ENCODE data around the gene SPINT2. TPM values are rescaled to one million over a fixed set of nuclear protein-coding genes. Genes with fewer than 3 reads are reported as not detected.

SPINT2 gene, protein sequence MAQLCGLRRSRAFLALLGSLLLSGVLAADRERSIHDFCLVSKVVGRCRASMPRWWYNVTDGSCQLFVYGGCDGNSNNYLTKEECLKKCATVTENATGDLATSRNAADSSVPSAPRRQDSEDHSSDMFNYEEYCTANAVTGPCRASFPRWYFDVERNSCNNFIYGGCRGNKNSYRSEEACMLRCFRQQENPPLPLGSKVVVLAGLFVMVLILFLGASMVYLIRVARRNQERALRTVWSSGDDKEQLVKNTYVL
- total RNA-seq = 10 to 100 TPM; 35.5 to 56.9 (median 38.7) TPM
- polyA plus RNA-seq = 100 to 1,000 TPM; 120 to 139 TPM
- 23.7 reads per million, percentile 54 among the genes with 10 or more reads in this experiment for total RNA-seq

DNA sequence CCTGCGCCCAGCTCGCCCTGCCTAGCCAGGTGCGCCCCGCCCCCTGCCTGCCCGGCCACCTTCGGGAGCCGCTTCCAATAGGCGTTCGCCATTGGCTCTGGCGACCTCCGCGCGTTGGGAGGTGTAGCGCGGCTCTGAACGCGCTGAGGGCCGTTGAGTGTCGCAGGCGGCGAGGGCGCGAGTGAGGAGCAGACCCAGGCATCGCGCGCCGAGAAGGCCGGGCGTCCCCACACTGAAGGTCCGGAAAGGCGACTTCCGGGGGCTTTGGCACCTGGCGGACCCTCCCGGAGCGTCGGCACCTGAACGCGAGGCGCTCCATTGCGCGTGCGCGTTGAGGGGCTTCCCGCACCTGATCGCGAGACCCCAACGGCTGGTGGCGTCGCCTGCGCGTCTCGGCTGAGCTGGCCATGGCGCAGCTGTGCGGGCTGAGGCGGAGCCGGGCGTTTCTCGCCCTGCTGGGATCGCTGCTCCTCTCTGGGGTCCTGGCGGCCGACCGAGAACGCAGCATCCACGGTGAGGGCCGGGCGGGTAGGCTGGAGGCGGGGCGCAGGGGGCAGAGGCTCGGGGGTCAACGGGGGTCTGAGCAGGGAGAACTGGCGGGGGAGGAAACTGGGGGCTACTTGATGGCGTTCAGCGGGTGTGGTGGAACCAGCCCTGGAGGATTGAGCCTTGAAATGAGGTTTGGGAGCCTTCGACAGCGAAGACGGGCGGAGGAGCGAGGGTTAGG lies at the start of gene SPINT2:
TSS of gene SPINT2 (plus strand) at position 88 of the 727 bp plus-strand sequence. CDS start at position 408, 320 bp downstream.
- ATAC-seq (peak; percentile 50), DNase-seq (peak in 2 of 9 donors; percentile 43 to 54)
- peak within 1 kb of the TSS; percentile 77 for H3K27ac ChIP-seq (ENCODE audit: low read depth, low read length)

DNA sequence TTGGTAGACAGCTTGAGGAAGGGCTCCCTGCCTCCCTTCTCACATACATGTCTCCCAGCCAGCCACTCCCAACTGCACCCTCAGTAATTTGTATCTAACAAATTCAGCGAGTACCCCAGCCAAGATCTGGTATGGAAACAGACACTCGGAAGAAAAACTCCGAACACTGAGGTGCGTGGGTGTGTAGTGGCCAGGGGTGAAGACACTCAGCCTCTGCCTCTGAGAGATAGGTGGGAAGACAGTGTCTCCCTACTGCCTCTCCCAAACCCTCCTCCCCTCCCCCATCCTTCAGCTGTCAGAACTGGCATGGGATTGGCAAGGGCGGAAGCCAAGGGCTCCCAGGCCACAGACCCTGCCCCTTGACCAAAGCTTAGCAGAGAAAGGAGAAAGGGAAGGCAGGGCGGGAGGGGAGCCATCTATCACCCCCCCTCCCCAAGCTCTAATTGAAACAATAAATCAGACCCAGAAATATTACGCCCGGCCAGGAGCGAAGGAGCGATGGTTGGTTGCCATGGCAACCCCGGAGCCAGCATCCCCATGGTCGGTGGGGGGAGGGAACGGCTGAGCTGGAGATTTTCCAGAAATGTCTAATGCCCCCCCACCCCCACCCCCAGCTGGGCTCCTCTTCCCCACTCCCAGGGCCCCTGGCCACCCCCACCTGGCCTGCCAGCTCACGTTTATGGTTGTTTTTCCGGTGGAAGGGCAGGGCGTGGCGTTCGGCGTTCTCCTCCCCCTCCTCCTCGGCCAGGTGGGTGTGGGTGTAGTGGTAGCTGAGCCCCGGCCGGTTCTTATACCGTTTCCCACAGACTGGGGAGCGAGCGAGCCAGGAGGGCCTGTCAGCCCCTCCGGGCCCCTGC lies 47.4 kb upstream of the SPINT2 start:
- Histone ChIP-seq H3K27me3 (ENCODE audit: control insufficient read depth in 2 of 2, insufficient read depth in 2 of 2, low read length in 2 of 2) (peaks cover 0 to 12% of the 10 kb centered on the region in 2 donors), H3K4me3 (ENCODE audit: low read length) (no peak overlapping the region), H3K27ac (ENCODE audit: low read depth, low read length) (no peak overlapping the region), H3K4me1 (ENCODE audit: control insufficient read depth in 2 of 2, insufficient read depth in 2 of 2, low read length in 2 of 2) (peaks cover 0 to 8% of the 10 kb centered on the region in 2 donors), H3K9me3 (ENCODE audit: control insufficient read depth in 2 of 3, low read length in 3 of 3) (no peaks in the 10 kb centered on the region), H3K36me3 (ENCODE audit: control insufficient read depth in 2 of 3, insufficient read depth in 3 of 3, low read length in 3 of 3) (no peaks in the 10 kb centered on the region)
- ChIA-PET POLR2A (no interaction called here), CTCF (no interaction called here)
- Mint-ChIP-seq H3K36me3 (peaks cover 0 to 4% (median 0%) of the 10 kb centered on the region in 5 donors), H3K4me3 (no peak overlapping the region), H3K4me1 (peaks cover 7 to 14% (median 10%) of the 10 kb centered on the region in 7 donors), H3K27me3 (peaks cover 42 to 65% (median 49%) of the 10 kb centered on the region in 5 donors), H3K27ac (no peak overlapping the region), H3K9me3 (peaks cover 0 to 5% (median 0%) of the 10 kb centered on the region in 11 donors)
- no peak for ATAC-seq
- intact Hi-C loops (cut with micrococcal nuclease) = no loop called here
- no peak for DNase-seq

More for the DNA sequence above, at the start of gene SPINT2:
- Histone ChIP-seq H3K9me3 (ENCODE audit: control insufficient read depth in 2 of 3, low read length in 3 of 3) (no peaks in the 10 kb centered on the region), H3K36me3 (ENCODE audit: control insufficient read depth in 2 of 3, insufficient read depth in 3 of 3, low read length in 3 of 3) (no peaks in the 10 kb centered on the region), H3K27me3 (ENCODE audit: control insufficient read depth in 2 of 2, insufficient read depth in 2 of 2, low read length in 2 of 2) (no peaks in the 10 kb centered on the region), H3K4me3 (ENCODE audit: low read length) (peak within 1 kb of the TSS; percentile 77), H3K4me1 (ENCODE audit: control insufficient read depth in 2 of 2, insufficient read depth in 2 of 2, low read length in 2 of 2) (peaks cover 4 to 10% of the 10 kb centered on the region in 2 donors)
- CTCF ChIA-PET = interaction anchor here (1.4 to 1.5 kb wide), 2 partner anchors 11 to 366 kb away, joined by 3 to 4 read pairs; no protein-coding TSS in a partner anchor
- Mint-ChIP-seq H3K4me1 (peaks cover 17 to 44% (median 39%) of the 10 kb centered on the region in 7 donors), H3K27ac (peak within 1 kb of the TSS; percentile 81 to 93 (median 84)), H3K27me3 (no peaks in the 10 kb centered on the region), H3K4me3 (peak within 1 kb of the TSS; percentile 81 to 93 (median 89)), H3K36me3 (no peaks in the 10 kb centered on the region), H3K9me3 (peaks cover 0 to 3% (median 0%) of the 10 kb centered on the region in 11 donors)
- POLR2A ChIA-PET = interaction anchor here (0.6 to 1.4 kb wide), 4 partner anchors 52 to 170 kb away, joined by 3 to 4 read pairs (median 3); partner anchors contain the start of gene PSMD8
- intact Hi-C loops (cut with micrococcal nuclease) = loop anchor here (1.0 kb wide), 5 partner anchors 8 to 383 kb away; partner anchors contain the start of genes CATSPERG (in 2 of the 2), ACTN4 (in 1 of the 2), PPP1R14A (in 1 of the 2) and PSMD8 (in 1 of the 2)

DNA sequence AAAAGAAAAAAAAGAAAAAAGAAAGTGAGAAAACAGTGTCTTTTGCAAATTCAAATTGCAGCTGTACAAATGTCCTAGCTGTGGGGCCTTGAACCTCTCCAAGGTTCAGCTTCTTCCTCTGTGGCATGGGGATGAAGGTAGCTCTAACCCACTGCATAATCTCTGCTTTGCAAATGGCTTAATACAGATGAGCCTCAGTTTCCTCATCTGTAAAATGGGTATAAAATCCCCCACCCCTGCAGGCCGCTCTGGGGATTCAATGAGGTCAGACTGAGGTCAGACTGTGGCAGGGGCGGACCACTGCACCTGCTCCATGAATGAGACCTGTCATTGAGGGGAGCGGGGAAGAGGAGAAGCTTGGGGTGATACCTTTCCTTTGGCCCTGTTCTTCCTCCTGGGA lies 46.2 kb upstream of the SPINT2 start:
- CTCF ChIA-PET = no interaction called here
- POLR2A ChIA-PET = no interaction called here
- H3K27ac Mint-ChIP-seq = peak overlapping the region in 1 of 9 donors; percentile 11
- peaks cover 0 to 8% (median 0%) of the 10 kb centered on the region in 11 donors for H3K9me3 Mint-ChIP-seq
- no peak for DNase-seq
- no peak overlapping the region for H3K4me3 Mint-ChIP-seq
- H3K4me1 Mint-ChIP-seq = peaks cover 12 to 18% (median 14%) of the 10 kb centered on the region in 7 donors
- no peaks in the 10 kb centered on the region for H3K36me3 ChIP-seq (ENCODE audit: control insufficient read depth in 2 of 3, insufficient read depth in 3 of 3, low read length in 3 of 3)
- no peak overlapping the region for H3K27ac ChIP-seq (ENCODE audit: low read depth, low read length)
- no peaks in the 10 kb centered on the region for H3K9me3 ChIP-seq (ENCODE audit: control insufficient read depth in 2 of 3, low read length in 3 of 3)
- H3K27me3 ChIP-seq (ENCODE audit: control insufficient read depth in 2 of 2, insufficient read depth in 2 of 2, low read length in 2 of 2) = peaks cover 0 to 12% of the 10 kb centered on the region in 2 donors
- H3K27me3 Mint-ChIP-seq = peaks cover 41 to 63% (median 48%) of the 10 kb centered on the region in 5 donors
- no peak for ATAC-seq
- peaks cover 0 to 6% (median 3%) of the 10 kb centered on the region in 5 donors for H3K36me3 Mint-ChIP-seq
- H3K4me3 ChIP-seq (ENCODE audit: low read length) = no peak overlapping the region
- peaks cover 0 to 8% of the 10 kb centered on the region in 2 donors for H3K4me1 ChIP-seq (ENCODE audit: control insufficient read depth in 2 of 2, insufficient read depth in 2 of 2, low read length in 2 of 2)
- intact Hi-C loops (cut with micrococcal nuclease) = no loop called here

DNA sequence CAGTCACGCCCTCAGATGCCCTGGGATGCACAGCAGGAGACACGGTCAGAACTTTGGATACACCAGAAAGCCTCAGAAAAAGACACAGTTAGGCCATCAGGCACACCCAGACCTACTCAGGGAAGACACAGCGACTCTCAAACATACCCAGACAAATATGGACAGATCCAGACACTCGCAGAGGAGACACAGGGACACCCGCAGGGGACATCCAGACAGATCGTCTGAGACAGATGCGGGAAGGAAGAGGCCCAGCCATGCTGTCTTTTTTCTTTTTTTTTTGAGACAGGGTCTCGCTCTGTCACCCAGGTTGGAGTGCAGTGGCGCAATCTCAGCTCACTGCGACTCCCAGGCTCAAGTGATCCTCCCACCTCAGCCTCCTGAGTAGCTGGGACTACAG lies 45.2 kb upstream of the SPINT2 start:
- no peaks in the 10 kb centered on the region for H3K36me3 ChIP-seq (ENCODE audit: control insufficient read depth in 2 of 3, insufficient read depth in 3 of 3, low read length in 3 of 3)
- no peaks in the 10 kb centered on the region for H3K9me3 ChIP-seq (ENCODE audit: control insufficient read depth in 2 of 3, low read length in 3 of 3)
- H3K36me3 Mint-ChIP-seq = peaks cover 0 to 9% (median 7%) of the 10 kb centered on the region in 5 donors
- POLR2A ChIA-PET = no interaction called here
- H3K4me1 ChIP-seq (ENCODE audit: control insufficient read depth in 2 of 2, insufficient read depth in 2 of 2, low read length in 2 of 2) = peaks cover under 1 to 2% of the 10 kb centered on the region in 2 donors
- H3K4me3 ChIP-seq (ENCODE audit: low read length) = no peak overlapping the region
- H3K27ac Mint-ChIP-seq = no peak overlapping the region
- peaks cover 40 to 60% (median 49%) of the 10 kb centered on the region in 5 donors for H3K27me3 Mint-ChIP-seq
- no peak for DNase-seq
- H3K4me1 Mint-ChIP-seq = peaks cover 13 to 17% (median 14%) of the 10 kb centered on the region in 7 donors
- intact Hi-C loops (cut with micrococcal nuclease) = no loop called here
- no peak overlapping the region for H3K27ac ChIP-seq (ENCODE audit: low read depth, low read length)
- CTCF ChIA-PET = no interaction called here
- no peak for ATAC-seq
- no peak overlapping the region for H3K4me3 Mint-ChIP-seq
- H3K27me3 ChIP-seq (ENCODE audit: control insufficient read depth in 2 of 2, insufficient read depth in 2 of 2, low read length in 2 of 2) = peaks cover 0 to 14% of the 10 kb centered on the region in 2 donors
- peaks cover 0 to 7% (median 0%) of the 10 kb centered on the region in 11 donors for H3K9me3 Mint-ChIP-seq

DNA sequence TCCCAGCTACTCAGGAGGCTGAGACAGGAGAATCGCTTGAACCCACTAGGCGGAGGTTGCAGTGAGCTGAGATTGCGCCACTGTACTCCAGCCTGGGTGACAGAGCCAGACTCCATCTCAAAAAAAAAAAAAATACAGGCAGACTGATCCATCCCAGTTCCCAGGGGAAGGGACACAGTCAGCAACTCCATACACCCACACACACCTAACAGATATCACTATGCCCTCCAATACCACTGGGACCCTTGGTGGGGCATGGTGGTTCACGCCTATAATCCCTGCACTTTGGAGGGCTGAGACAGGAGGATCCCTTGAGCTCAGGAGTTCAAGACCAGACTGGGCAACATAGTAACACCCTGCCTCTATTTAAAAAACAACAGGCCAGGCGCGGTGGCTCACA lies 43.0 kb upstream of the SPINT2 start:
- peaks cover 51 to 66% (median 56%) of the 10 kb centered on the region in 5 donors for H3K27me3 Mint-ChIP-seq
- Histone ChIP-seq H3K27me3 (ENCODE audit: control insufficient read depth in 2 of 2, insufficient read depth in 2 of 2, low read length in 2 of 2) (peaks cover 0 to 17% of the 10 kb centered on the region in 2 donors), H3K27ac (ENCODE audit: low read depth, low read length) (no peak overlapping the region), H3K4me3 (ENCODE audit: low read length) (no peak overlapping the region), H3K9me3 (ENCODE audit: control insufficient read depth in 2 of 3, low read length in 3 of 3) (no peaks in the 10 kb centered on the region), H3K36me3 (ENCODE audit: control insufficient read depth in 2 of 3, insufficient read depth in 3 of 3, low read length in 3 of 3) (no peaks in the 10 kb centered on the region), H3K4me1 (ENCODE audit: control insufficient read depth in 2 of 2, insufficient read depth in 2 of 2, low read length in 2 of 2) (peaks cover 0 to 3% of the 10 kb centered on the region in 2 donors)
- intact Hi-C loops (cut with micrococcal nuclease) = no loop called here
- peaks cover 0 to 10% (median 8%) of the 10 kb centered on the region in 5 donors for H3K36me3 Mint-ChIP-seq
- no peak overlapping the region for H3K27ac Mint-ChIP-seq
- peaks cover 13 to 21% (median 17%) of the 10 kb centered on the region in 7 donors for H3K4me1 Mint-ChIP-seq
- no peak for DNase-seq
- CTCF ChIA-PET = no interaction called here
- H3K4me3 Mint-ChIP-seq = no peak overlapping the region
- H3K9me3 Mint-ChIP-seq = peaks cover 0 to 7% (median 0%) of the 10 kb centered on the region in 11 donors
- POLR2A ChIA-PET = no interaction called here
- no peak for ATAC-seq
